GM10248 (cell line): ENCODE measurements around the gene CEP104.
A peak's percentile ranks its signal among the peaks of the same experiment; 100 is the strongest.

ENCODE experiments used
- CTCF ChIA-PET: fragments of 300-600 bp; sonication (Branson Sonifier 250); formaldehyde crosslinking; extraction: SDS; loops from one replicate; lab custom pipeline; 2021; ENCODE audit warnings: antibody characterized with exemption; lab: Yijun Ruan, JAX
- POLR2A ChIA-PET: fragments of 350-650 bp; sonication (Branson Sonifier 250); formaldehyde crosslinking; extraction: SDS; loops from one replicate; lab custom pipeline; 2020; ENCODE audit warnings: antibody characterized with exemption; lab: Yijun Ruan, JAX
- DNase-seq: peaks from one replicate; pipeline ENCODE4 v3.0.0; 2012; ENCODE audit errors: extremely low spot score
- TF ChIP-seq, protein P1 (sequence below): IDR thresholded peaks from 2 replicates; pipeline ENCODE4 v1.5.1; 2012; ENCODE audit warnings: mild to moderate bottlenecking, low read depth; ENCODE audit errors: extremely low read depth, missing control alignments, control extremely low read depth

The CEP104 gene

GRCh38 chr1:3799976-3800685 lies 56.9 kb downstream of the CEP104 start:
- CTCF ChIA-PET = interaction anchor here (1.6 kb wide), 1 partner anchor 25 kb away, joined by 3 read pairs; no protein-coding TSS in a partner anchor
- DNase-seq = no peak
- TF ChIP-seq, protein P1, sequence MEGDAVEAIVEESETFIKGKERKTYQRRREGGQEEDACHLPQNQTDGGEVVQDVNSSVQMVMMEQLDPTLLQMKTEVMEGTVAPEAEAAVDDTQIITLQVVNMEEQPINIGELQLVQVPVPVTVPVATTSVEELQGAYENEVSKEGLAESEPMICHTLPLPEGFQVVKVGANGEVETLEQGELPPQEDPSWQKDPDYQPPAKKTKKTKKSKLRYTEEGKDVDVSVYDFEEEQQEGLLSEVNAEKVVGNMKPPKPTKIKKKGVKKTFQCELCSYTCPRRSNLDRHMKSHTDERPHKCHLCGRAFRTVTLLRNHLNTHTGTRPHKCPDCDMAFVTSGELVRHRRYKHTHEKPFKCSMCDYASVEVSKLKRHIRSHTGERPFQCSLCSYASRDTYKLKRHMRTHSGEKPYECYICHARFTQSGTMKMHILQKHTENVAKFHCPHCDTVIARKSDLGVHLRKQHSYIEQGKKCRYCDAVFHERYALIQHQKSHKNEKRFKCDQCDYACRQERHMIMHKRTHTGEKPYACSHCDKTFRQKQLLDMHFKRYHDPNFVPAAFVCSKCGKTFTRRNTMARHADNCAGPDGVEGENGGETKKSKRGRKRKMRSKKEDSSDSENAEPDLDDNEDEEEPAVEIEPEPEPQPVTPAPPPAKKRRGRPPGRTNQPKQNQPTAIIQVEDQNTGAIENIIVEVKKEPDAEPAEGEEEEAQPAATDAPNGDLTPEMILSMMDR = no peak
- POLR2A ChIA-PET = no interaction called here

- ChIA-PET CTCF (interaction anchor here (0.7 to 3.6 kb wide), 8 partner anchors 8 to 103 kb away, joined by 3 to 18 read pairs (median 3); partner anchors contain the start of gene C1orf174), POLR2A (no interaction called here)
- TF ChIP-seq, protein P1 = no peak
- DNase-seq = peak; percentile 98
These were observed 60.6 kb downstream of the CEP104 start, which contains the start of gene LRRC47 for GRCh38 chr1:3796215-3797061. LRRC47 (minus strand) TSS chr1:3796498; CDS start chr1:3796476, 22 bp downstream.

GRCh38 chr1:3795453-3796214 lies 61.4 kb downstream of the CEP104 start:
- TF ChIP-seq, protein P1 = no peak
- DNase-seq = no peak
- ChIA-PET CTCF (interaction anchor here (0.7 to 3.6 kb wide), 8 partner anchors 8 to 104 kb away, joined by 3 to 18 read pairs (median 3); partner anchors contain the start of gene C1orf174), POLR2A (no interaction called here)

- POLR2A ChIA-PET = no interaction called here
- DNase-seq = no peak
- TF ChIP-seq, protein P1 = no peak
- CTCF ChIA-PET = no interaction called here
These were observed 66.1 kb downstream of the CEP104 start for GRCh38 chr1:3790952-3791351.

DNA sequence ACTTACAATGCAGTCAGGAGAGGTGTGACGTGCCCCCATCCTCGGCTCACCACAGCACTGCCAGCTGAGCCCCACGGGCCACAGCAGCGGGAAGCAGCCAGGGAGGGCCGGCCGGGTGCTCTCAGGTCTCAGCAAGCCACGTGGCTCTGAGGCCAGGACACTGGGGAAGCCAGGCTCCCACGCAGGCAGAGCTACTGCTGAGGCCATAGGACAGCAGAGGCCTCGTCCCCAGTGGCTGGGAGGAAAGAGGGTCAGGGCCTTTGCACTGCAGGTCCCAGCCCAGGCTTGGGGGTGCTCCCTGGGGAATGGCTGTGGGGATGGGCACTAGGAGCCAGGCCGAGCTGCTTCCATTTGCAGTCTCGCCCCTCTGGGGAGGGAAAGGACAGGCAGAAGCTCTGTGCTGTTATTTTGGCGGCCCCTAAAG lies 66.5 kb downstream of the CEP104 start:
- TF ChIP-seq, protein P1 = no peak
- CTCF ChIA-PET = no interaction called here
- POLR2A ChIA-PET = no interaction called here
- DNase-seq = no peak
